ENCODE data around the gene SUN1.
"Not testable (repeated sequence)": the region's sequence is repeated elsewhere in the genome, so short reads cannot be mapped to it uniquely, and the experiment has no call there.

SUN1 gene

DNA sequence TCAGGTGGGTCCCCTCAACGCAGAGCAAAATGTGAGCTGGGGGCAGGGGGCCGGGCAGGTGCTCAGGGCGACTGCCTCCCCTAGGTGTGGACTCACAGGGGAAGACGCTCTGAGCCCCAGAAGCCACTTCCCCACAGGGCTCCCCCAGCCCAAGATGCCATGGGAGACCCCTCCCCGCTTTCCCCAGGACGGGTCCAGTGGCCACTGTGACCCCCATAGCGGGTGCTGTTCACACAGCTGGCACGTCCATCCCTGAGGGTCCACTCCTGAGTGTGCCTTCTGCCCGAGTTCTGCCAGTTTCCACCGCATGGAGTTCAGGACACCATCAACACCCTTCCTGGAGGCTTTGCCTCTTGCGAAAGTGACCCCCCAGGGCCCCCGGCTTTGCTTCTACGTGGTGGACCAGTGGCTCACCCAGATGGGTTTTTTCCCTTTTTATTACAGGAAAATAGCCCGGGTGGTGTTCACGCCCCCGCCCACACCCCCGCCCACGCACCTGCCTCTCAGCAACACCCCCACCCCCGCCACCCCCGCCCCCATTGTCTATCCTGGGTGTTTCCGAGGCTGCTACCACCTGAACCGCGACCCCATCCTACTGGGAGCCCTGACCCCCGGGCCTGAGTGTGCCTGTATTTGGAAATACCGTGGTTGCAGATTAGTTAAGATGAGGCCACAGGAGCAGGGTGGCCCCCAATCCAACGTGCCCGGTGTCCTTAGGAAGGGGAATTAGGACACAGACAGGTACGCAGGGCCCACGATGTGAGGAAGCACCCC, 90.2 kb downstream of the SUN1 start:
- Histone ChIP-seq H3K4me1 (ENCODE audit: control insufficient read depth, insufficient read depth, low read length, poor library complexity, severe bottlenecking) (peaks cover 20% of the 10 kb centered on the region), H3K9me3 (ENCODE audit: control insufficient read depth, low read length) (no peaks in the 10 kb centered on the region), H3K27ac (ENCODE audit: low read depth, low read length, severe bottlenecking) (no peak overlapping the region), H3K36me3 (ENCODE audit: control insufficient read depth, insufficient read depth, low read length) (no peaks in the 10 kb centered on the region), H3K4me3 (ENCODE audit: extremely low read depth, insufficient read depth, low read length, poor library complexity, severe bottlenecking) (no peak overlapping the region)
- 84 to 85% methylated on average over 19 to 20 of the region's 29 CpGs for WGBS, 2 experiments (ENCODE audit: insufficient coverage in 2 of 2)

DNA sequence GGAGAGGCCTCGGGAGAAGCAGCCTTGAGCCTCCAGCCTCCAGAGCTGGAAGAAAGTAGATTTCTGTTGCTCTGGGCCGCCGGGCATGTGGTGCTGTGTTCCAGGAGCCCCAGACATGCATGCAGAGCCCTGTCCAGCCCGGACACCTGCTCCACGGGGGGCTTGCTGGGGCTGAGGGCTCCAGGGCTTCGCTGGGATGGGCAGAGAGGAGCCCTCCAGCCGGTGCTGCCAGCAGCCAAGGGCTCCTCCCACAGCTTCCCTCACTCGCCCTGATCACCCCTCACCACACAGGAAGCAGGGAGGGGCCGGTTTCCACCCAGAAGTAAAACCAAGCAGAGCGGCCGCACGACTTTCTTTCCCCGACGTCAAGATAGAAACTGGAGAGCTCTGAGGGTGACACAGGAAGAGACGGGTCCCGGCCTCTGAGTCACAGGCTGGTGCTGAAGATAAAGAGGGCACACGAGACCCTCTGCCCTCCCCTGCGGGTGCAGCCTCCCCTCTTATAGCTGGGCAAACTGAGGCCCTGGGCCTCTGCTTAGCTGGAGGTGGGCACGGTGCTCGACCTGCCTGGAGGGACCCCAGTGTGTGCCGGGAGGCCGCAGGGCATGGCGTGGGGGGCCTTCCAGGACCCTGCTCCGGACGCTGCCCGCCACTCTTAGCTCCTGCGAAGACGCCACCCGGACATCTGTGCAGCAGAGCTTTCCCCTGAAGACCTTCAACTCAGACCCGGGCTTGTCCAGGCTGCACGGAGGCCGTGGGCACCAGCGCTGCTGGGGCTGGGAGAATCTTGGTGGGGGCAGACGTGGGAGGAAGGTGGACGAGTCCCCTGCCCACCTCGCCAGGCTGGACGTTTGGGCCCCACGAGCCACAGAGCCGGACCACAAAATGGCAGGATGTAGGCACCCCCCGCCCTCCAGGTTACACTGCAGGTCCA, 91.1 kb downstream of the SUN1 start:
- WGBS, 2 experiments (ENCODE audit: insufficient coverage in 2 of 2): 69 to 79% methylated on average over 25 to 33 of the region's 40 CpGs
- H3K4me3 ChIP-seq (ENCODE audit: extremely low read depth, insufficient read depth, low read length, poor library complexity, severe bottlenecking): no peak overlapping the region
- H3K36me3 ChIP-seq (ENCODE audit: control insufficient read depth, insufficient read depth, low read length): no peaks in the 10 kb centered on the region
- no peaks in the 10 kb centered on the region for H3K9me3 ChIP-seq (ENCODE audit: control insufficient read depth, low read length)
- no peak overlapping the region for H3K27ac ChIP-seq (ENCODE audit: low read depth, low read length, severe bottlenecking)
- peaks cover 20% of the 10 kb centered on the region for H3K4me1 ChIP-seq (ENCODE audit: control insufficient read depth, insufficient read depth, low read length, poor library complexity, severe bottlenecking)

DNA sequence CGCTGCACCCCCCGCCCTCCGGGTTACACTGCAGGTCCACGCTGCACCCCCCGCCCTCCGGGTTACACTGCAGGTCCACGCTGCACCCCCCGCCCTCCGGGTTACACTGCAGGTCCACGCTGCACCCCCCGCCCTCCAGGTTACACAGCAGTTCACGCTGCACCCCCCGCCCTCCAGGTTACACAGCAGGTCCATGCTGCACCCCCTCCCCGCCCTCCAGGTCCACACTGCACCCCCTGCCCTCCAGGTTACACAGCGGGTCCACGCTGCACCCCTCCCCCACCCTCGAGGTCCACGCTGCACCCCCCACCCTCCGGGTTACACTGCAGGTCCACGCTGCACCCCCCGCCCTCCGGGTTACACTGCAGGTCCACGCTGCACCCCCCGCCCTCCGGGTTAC, 91.8 kb downstream of the SUN1 start:
- no CpG with 5 or more reads among the region's 25 CpGs for WGBS, 2 experiments (ENCODE audit: insufficient coverage in 2 of 2)
- H3K4me3 ChIP-seq (ENCODE audit: extremely low read depth, insufficient read depth, low read length, poor library complexity, severe bottlenecking); H3K27ac ChIP-seq (ENCODE audit: low read depth, low read length, severe bottlenecking); H3K36me3 ChIP-seq (ENCODE audit: control insufficient read depth, insufficient read depth, low read length); H3K9me3 ChIP-seq (ENCODE audit: control insufficient read depth, low read length): not testable (repeated sequence)
- peaks cover 20% of the 10 kb centered on the region for H3K4me1 ChIP-seq (ENCODE audit: control insufficient read depth, insufficient read depth, low read length, poor library complexity, severe bottlenecking)

All from mesodermal cell (in vitro differentiated cells).